CD4-positive, alpha-beta T cell treated with Interleukin-15 for 4 hours (primary cell): ENCODE data around the gene ALPK3.
"Not testable (repeated sequence)": the region's sequence is repeated elsewhere in the genome, so short reads cannot be mapped to it uniquely, and the experiment has no call there.

ENCODE experiments used
- DNase-seq: peaks from one replicate; pipeline ENCODE4 v3.0.0-alpha.2; 2020; ENCODE audit warnings: low spot score

Gene ALPK3

GRCh38 chr15:84874981-84875699, 58.0 kb downstream of the ALPK3 start:
- DNase-seq = no peak

- DNase-seq = no peak
Measured at GRCh38 chr15:84876269-84876668, 59.1 kb downstream of the ALPK3 start.

GRCh38 chr15:84877701-84878100, 60.5 kb downstream of the ALPK3 start:
- not testable (repeated sequence) for DNase-seq

- peak; percentile 49 for DNase-seq
Measured at GRCh38 chr15:84878504-84878903, 61.3 kb downstream of the ALPK3 start.

GRCh38 chr15:84879088-84879780, 62.1 kb downstream of the ALPK3 start:
- DNase-seq = no peak

- no peak for DNase-seq
Measured at GRCh38 chr15:84880007-84880406, 62.9 kb downstream of the ALPK3 start.

GRCh38 chr15:84880822-84881519, 63.8 kb downstream of the ALPK3 start:
- no peak for DNase-seq

- DNase-seq = no peak
Measured at GRCh38 chr15:84881520-84881830, 64.3 kb downstream of the ALPK3 start.

- no peak for DNase-seq
Measured at GRCh38 chr15:84883466-84883865, 66.3 kb downstream of the ALPK3 start.

- DNase-seq = no peak
Measured at GRCh38 chr15:84883916-84884781, 67.0 kb downstream of the ALPK3 start, which contains the start of gene SLC28A1. Gene SLC28A1, plus strand, starts transcription at chr15:84884662. Its CDS starts 3,099 bp downstream, at chr15:84887761.

GRCh38 chr15:84885801-84886200, 68.6 kb downstream of the ALPK3 start:
- no peak for DNase-seq

GRCh38 chr15:84886211-84886983, 69.2 kb downstream of the ALPK3 start:
- DNase-seq = no peak

GRCh38 chr15:84886984-84887299, 69.8 kb downstream of the ALPK3 start:
- no peak for DNase-seq

GRCh38 chr15:84887938-84888337, 70.8 kb downstream of the ALPK3 start:
- DNase-seq = no peak

- no peak for DNase-seq
Measured at GRCh38 chr15:84888639-84889038, 71.5 kb downstream of the ALPK3 start.

GRCh38 chr15:84889313-84889990, 72.3 kb downstream of the ALPK3 start:
- DNase-seq = no peak

- no peak for DNase-seq
Measured at GRCh38 chr15:84889991-84890669, 73.0 kb downstream of the ALPK3 start.

- no peak for DNase-seq
Measured at GRCh38 chr15:84890670-84891162, 73.6 kb downstream of the ALPK3 start.

GRCh38 chr15:84891339-84891738, 74.2 kb downstream of the ALPK3 start:
- DNase-seq = no peak

GRCh38 chr15:84892786-84893307, 75.7 kb downstream of the ALPK3 start:
- no peak for DNase-seq
